Activated T-cell treated with anti-CD3 and anti-CD28 coated beads, Interleukin-2, amount 50 U/mL, for 1 hour (primary cell): ENCODE measurements around the gene FGD1.
"Not testable (repeated sequence)": the region's sequence is repeated elsewhere in the genome, so short reads cannot be mapped to it uniquely, and the experiment has no call there.

Experiments used
- DNase-seq: peaks from one replicate; pipeline ENCODE4 v3.0.0-alpha.2; 2020

The FGD1 gene

GRCh38 chrX:54495814-54496516, at the start of gene FGD1:
Gene FGD1, minus strand, starts transcription at chrX:54496234. Its CDS starts 802 bp downstream, at chrX:54495432.
- DNase-seq = peak; percentile 52

DNA sequence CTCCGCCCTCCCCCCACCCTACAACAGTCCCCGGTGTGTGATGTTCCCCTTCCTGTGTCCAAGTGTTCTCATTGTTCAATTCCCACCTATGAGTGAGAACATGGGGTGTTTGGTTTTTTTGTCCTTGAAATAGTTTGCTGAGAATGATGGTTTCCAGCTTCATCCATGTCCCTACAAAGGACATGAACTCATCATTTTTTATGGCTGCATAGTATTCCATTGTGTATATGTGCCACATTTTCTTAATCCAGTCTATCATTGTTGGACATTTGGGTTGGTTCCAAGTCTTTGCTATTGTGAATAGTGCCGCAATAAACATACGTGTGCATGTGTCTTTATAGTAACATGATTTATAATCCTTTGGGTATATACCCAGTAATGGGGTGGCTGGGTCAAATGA, 46.2 kb upstream of the FGD1 start:
- not testable (repeated sequence) for DNase-seq

DNA sequence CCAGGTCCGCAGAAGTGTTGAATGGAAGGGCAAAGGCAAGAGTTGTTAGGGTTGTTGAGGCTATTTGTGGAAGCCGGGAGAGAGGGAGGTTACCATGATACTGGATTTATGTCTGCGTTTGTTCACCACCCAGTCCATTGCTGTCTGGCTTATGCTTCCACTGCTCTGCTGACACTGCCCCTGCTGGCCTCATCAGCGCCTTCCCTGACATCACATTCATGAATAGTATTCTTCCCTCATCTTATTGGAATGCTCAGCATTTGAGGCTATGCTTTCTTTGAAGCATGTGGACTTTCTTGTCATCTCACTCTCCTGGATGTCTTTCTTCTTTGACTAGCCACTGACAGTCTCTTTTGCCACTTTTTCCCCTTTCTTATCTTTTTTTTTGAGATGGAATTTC, 44.3 kb upstream of the FGD1 start:
- no peak for DNase-seq

DNA sequence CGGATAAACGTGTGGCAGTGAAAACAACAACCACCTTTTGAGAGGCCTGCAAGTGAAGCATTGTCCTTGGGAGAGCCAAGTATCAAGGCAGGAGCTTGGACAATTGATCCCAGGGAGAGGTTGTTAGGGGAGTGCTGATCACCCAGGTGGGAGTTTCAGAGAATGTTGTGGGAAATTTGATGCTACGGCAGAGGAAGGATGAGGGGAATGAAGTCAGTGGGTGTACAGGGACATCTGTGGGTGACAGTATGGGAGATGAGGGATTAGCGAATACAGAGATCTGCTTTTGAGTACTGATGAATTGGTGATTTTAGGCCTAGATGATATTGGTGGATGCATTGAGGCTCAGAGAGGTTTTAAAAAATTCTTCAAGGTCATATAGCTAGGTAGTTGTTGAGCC, 38.2 kb upstream of the FGD1 start:
- DNase-seq = no peak

GRCh38 chrX:54530357-54530900, 34.4 kb upstream of the FGD1 start:
- no peak for DNase-seq

DNA sequence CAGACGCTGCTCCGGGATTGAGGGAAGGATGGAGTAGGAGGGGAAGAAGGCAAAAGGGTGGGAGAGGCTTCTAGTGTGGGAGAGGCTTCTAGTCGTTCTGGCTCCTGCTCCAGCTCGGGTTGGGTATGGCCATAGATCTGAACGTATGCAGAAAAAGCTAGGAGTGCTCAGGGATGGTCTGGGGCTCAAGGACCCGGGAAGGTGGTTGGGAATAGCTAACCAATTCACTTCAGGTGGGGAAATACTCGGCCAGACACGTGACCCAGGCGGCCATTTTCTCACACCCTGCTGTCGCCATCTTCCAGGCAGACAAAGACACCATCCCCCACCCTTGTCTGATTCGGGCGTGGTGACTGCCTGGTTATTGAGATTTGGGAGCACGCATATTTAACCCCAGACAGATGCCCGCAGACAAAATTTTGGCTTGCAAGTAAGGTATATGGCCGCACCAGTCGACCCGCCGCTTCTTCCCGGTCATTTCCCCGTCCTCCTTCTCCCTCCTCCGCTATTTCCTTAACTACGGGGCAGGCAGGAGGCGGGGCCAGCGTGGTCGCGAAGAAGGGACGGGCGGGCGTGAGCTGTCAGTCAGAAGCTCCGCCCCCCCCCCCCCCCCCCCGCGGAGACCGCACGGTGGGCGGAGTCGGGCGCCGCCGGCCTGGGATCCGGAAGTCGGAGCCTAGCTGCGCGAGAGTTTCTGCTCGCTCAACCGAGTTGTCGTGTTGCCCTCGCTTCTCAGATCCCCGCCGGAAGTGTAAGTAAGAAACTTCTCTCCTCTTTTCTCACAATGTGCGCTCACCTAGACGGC, 33.7 kb upstream of the FGD1 start, which contains the start of gene GNL3L:
Gene GNL3L (plus strand): TSS at position 668 of the 805 bp plus-strand sequence. CDS start 2,348 bp downstream, outside the sequence.
- peak; percentile 83 for DNase-seq

- no peak for DNase-seq
Observed at GRCh38 chrX:54529151-54529550, 33.1 kb upstream of the FGD1 start.

GRCh38 chrX:54509400-54509799, 13.4 kb upstream of the FGD1 start:
- DNase-seq = no peak

DNA sequence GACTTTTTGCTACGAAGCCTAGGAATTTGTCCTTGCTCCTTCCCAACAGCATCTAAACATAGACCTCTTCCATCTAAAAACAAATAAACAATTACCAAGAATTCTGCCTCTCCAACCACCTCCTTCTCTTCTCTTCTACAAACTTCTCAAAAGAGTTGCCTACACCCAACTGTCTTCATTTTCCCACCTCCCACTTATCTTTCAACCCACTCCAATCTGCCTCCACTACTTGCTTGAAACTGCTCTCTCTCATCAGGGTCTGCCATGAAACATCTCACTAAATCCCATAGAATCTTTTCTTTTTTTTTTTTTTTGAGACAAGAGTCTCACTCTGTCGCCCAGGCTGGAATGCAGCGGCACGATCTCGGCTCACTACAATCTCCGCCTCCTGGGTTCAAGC, 902 bp upstream of the FGD1 start:
- DNase-seq = no peak

DNA sequence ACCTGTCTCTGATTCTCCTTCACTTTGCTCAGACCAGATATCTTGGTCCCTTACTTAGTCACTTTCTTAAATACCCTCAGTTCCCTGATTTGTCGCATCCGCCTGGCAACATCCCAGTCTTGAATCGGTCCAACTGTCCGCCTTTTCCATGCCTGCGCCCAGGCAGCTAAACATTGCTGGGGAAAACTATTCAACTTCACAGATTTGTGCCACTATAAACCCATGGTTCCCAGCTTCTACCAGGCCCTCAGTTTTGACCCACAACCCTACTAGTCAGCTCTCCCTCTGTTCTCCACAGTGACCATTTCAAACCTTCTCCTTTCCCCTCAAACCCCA, 451 bp upstream of the FGD1 start:
- DNase-seq = no peak

GRCh38 chrX:54494989-54495813, 833 bp downstream of the FGD1 start:
- DNase-seq = no peak

- no peak for DNase-seq
Observed at GRCh38 chrX:54494166-54494988, 1.7 kb downstream of the FGD1 start.

GRCh38 chrX:54492340-54492739, 3.7 kb downstream of the FGD1 start:
- DNase-seq = no peak

GRCh38 chrX:54489819-54490218, 6.2 kb downstream of the FGD1 start:
- not testable (repeated sequence) for DNase-seq

DNA sequence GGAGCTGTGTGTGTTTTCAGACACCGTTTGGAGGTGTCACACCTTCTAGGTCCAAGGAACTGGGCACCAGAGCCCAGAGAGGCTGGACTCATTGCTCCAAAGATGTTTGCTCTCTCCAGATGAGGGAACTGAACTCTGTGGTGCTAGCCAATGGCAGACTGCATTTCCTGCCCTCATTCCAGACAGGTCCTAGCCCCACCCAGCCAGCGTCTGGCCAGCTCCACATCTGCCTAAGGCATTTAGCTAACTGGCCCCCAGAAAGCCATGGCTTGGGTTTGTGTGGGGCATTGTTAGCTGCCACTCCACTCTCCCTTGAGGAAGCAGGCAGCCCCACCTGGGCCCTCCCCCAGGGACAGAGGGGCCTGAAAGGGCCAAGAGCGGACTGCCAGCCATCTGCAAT, 11.4 kb downstream of the FGD1 start:
- DNase-seq = no peak

DNA sequence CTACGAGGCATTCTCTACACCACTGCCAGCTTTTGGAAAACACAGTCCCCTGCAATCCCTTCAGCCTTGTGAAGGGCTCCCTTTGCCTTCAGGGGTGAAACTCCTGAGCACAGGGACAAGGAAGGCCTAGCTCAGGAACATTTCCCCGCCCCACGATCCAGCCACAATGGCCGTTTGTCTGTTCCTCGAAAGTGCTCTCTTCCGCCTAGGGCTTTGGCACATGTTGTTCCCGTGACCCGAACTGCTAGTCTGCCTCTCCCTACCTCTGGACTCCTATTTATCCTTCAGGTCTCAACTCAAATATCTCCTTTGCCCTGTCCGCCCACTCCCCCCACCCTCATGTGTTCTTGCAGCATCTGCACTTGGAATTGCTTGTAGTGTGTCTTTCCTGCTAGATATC, 12.1 kb downstream of the FGD1 start:
- DNase-seq = no peak

GRCh38 chrX:54482839-54483593, 13.0 kb downstream of the FGD1 start:
- no peak for DNase-seq

- DNase-seq = no peak
Observed at GRCh38 chrX:54479136-54480111, 16.6 kb downstream of the FGD1 start.

- no peak for DNase-seq
Observed at GRCh38 chrX:54473993-54474859, 21.8 kb downstream of the FGD1 start.
